ENCODE results near the gene ROCK2. TPM values are rescaled to one million over a fixed set of nuclear protein-coding genes. Genes with fewer than 3 reads are reported as not detected.
A peak's percentile ranks its signal among the peaks of the same experiment; 100 is the strongest.

ROCK2 gene
- polyA plus RNA-seq, 1 experiment: 6.0 TPM

- Histone ChIP-seq H3K4me3 (ENCODE audit: low read depth, low read length) (no peak overlapping the region), H3K36me3 (ENCODE audit: control insufficient read depth, insufficient read depth, low read length) (peaks cover 8% of the 10 kb centered on the region), H3K27me3 (ENCODE audit: control insufficient read depth, insufficient read depth, low read length) (no peaks in the 10 kb centered on the region)
- ChIA-PET CTCF (interaction anchor here (1.4 to 1.7 kb wide), 2 partner anchors 9 to 216 kb away, joined by 4 to 6 read pairs; no protein-coding TSS in a partner anchor), POLR2A (no interaction called here)
- no peak for TF ChIP-seq CTCF (IDR thresholded peaks at IDR 0.05; ENCODE audit: insufficient read depth, low read depth, low read length)
- no peak for DNase-seq (ENCODE audit: low read depth)
Observed at GRCh38 chr2:11196246-11196645, 148.2 kb downstream of the ROCK2 start.

- no peak for TF ChIP-seq CTCF (IDR thresholded peaks at IDR 0.05; ENCODE audit: insufficient read depth, low read depth, low read length)
- Histone ChIP-seq H3K36me3 (ENCODE audit: control insufficient read depth, insufficient read depth, low read length) (peaks cover 3% of the 10 kb centered on the region), H3K4me3 (ENCODE audit: low read depth, low read length) (no peak overlapping the region), H3K27me3 (ENCODE audit: control insufficient read depth, insufficient read depth, low read length) (no peaks in the 10 kb centered on the region)
- CTCF ChIA-PET: interaction anchor here (1.2 to 1.3 kb wide), 2 partner anchors 9 to 55 kb away, joined by 6 read pairs; a partner anchor contains a TSS
- DNase-seq (ENCODE audit: low read depth): no peak
- POLR2A ChIA-PET: no interaction called here
Observed at GRCh38 chr2:11187731-11188130, 156.7 kb downstream of the ROCK2 start.

- Histone ChIP-seq H3K27me3 (ENCODE audit: control insufficient read depth, insufficient read depth, low read length) (no peaks in the 10 kb centered on the region), H3K4me3 (ENCODE audit: low read depth, low read length) (no peak overlapping the region), H3K36me3 (ENCODE audit: control insufficient read depth, insufficient read depth, low read length) (peaks cover 3% of the 10 kb centered on the region; the same call in 1 of the 2 replicates)
- ChIA-PET POLR2A (no interaction called here), CTCF (interaction anchor here (1.2 to 1.3 kb wide), 2 partner anchors 10 to 54 kb away, joined by 6 read pairs; a partner anchor contains a TSS)
- TF ChIP-seq CTCF (IDR thresholded peaks at IDR 0.05; ENCODE audit: insufficient read depth, low read depth, low read length): no peak
- DNase-seq (ENCODE audit: low read depth): peak; percentile 68
Observed at GRCh38 chr2:11187083-11187619, 157.3 kb downstream of the ROCK2 start.

- H3K27me3 ChIP-seq (ENCODE audit: control insufficient read depth, insufficient read depth, low read length): no peaks in the 10 kb centered on the region
- ChIA-PET CTCF (interaction anchor here (0.7 to 1.6 kb wide), 2 partner anchors 9 to 54 kb away, joined by 5 to 6 read pairs; a partner anchor contains a TSS), POLR2A (no interaction called here)
- no peak for DNase-seq (ENCODE audit: low read depth)
- TF ChIP-seq CTCF (IDR thresholded peaks at IDR 0.05; ENCODE audit: insufficient read depth, low read depth, low read length): no peak
- H3K36me3 ChIP-seq (ENCODE audit: control insufficient read depth, insufficient read depth, low read length): 0 out of 2 replicates have a peak, but pooled peaks cover 1% of the 10 kb centered on the region
- H3K4me3 ChIP-seq (ENCODE audit: low read depth, low read length): no peak overlapping the region
Observed at GRCh38 chr2:11186145-11186544, 158.3 kb downstream of the ROCK2 start.

- H3K36me3 ChIP-seq (ENCODE audit: control insufficient read depth, insufficient read depth, low read length): peaks cover 1% of the 10 kb centered on the region; the same call in 1 of the 2 replicates
- no peaks in the 10 kb centered on the region for H3K27me3 ChIP-seq (ENCODE audit: control insufficient read depth, insufficient read depth, low read length)
- POLR2A ChIA-PET: no interaction called here
- no peak for TF ChIP-seq CTCF (IDR thresholded peaks at IDR 0.05; ENCODE audit: insufficient read depth, low read depth, low read length)
- CTCF ChIA-PET: interaction anchor here (0.6 to 2.2 kb wide), 5 partner anchors 30 to 264 kb away, joined by 3 to 9 read pairs (median 3); a partner anchor contains a TSS
- no peak overlapping the region for H3K4me3 ChIP-seq (ENCODE audit: low read depth, low read length)
- no peak for DNase-seq (ENCODE audit: low read depth)
Observed at GRCh38 chr2:11182951-11183350, 161.5 kb downstream of the ROCK2 start.
